Uterus (tissue), 4 donors: ENCODE data around the gene TSPYL2. TPM values are rescaled to one million over a fixed set of nuclear protein-coding genes. Genes with fewer than 3 reads are reported as not detected.

Experiments used
- DNase-seq, 2 donors: peaks; one replicate each; pipeline ENCODE4 v3.0.0-alpha.2; 2019 to 2020
- H3K27ac ChIP-seq, 2 donors: fragments of 200-600 bp; sonication (generic); 1 replicate in 1 of 2; 2 replicates in 1 of 2; pipeline ENCODE4 v1.5.1; 2016 to 2018
- H3K27me3 ChIP-seq, 2 donors: fragments of 200-600 bp; sonication (generic); one replicate each; pipeline ENCODE4 v1.5.1; 2018 to 2019; ENCODE audit warnings: control low read depth in 1 of 2
- H3K36me3 ChIP-seq, 2 donors: fragments of 200-600 bp; sonication (generic); one replicate each; pipeline ENCODE4 v1.5.1; 2019; ENCODE audit warnings: control low read depth in 1 of 2
- H3K4me1 ChIP-seq, 2 donors: fragments of 200-600 bp; sonication (generic); one replicate each; pipeline ENCODE4 v1.5.1; 2018 to 2019; ENCODE audit warnings: control low read depth in 1 of 2
- H3K4me3 ChIP-seq, 2 donors: fragments of 200-600 bp; sonication (generic); 1 replicate in 1 of 2; 2 replicates in 1 of 2; pipeline ENCODE4 v1.5.1; 2018 to 2019; ENCODE audit warnings: mild to moderate bottlenecking in 1 of 2
- H3K9me3 ChIP-seq, 2 donors: fragments of 200-600 bp; sonication (generic); one replicate each; pipeline ENCODE4 v1.5.1; 2019; ENCODE audit warnings: control low read depth in 1 of 2
- CTCF ChIP-seq, 4 experiments: fragments of 200-600 bp in 2 of 4; fragments of 450-650 bp in 2 of 4; sonication (generic) in 2 of 4; IDR thresholded peaks; one replicate each; pipeline ENCODE4 v1.5.1; 2016 to 2019; ENCODE audit warnings: antibody characterized with exemption in 4 of 4, mild to moderate bottlenecking in 2 of 4, moderate library complexity in 1 of 4
- POLR2A ChIP-seq, 2 donors: fragments of 450-650 bp; IDR thresholded peaks; one replicate each; pipeline ENCODE4 v1.6.1; 2016; ENCODE audit warnings: antibody characterized with exemption in 2 of 2, mild to moderate bottlenecking in 1 of 2, moderate library complexity in 1 of 2
- intact Hi-C: fragments of 100-400 bp; cut with DNase I; formaldehyde crosslinking; loops from one replicate; pipeline ENCODE4 v1.15.1; 2023; ENCODE audit warnings: low total_unique reads
- total RNA-seq, 4 donors: library from RNA; depleted of rRNA in 3 of 4; stranded (reverse); fragments of >200 nt in 3 of 4; gene quantifications; one replicate each; pipeline versions ENCODE4 v1.1.0 to v1.2.4, GENCODE V29; 2014 to 2023
- donor health status: DM: yes; HTN: yes; CAD: no.

TSPYL2 gene
- total RNA-seq, 4 donors from 2014 or later, result 19.5 to 152 (median 30.7) TPM

DNA sequence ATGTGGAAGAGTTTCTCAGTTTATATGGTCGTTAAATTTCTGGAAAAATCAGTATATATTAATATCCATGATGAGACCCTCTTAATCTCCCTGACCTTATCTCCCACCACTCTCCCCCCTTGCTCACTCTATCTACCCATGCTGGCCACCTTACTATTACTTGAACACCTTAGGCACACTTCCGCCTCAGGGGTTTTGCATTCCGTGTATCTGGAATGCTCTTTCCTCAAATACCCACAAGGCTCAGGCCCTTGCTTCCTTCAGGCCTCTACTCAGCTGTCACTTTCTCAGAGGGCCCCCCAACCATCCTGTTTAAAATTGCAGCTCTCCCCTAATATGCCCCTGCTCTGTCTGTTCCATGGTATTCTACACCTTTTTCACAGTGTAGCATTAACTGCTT is 13.6 kb downstream of the TSPYL2 start:
- no peak overlapping the region for H3K27ac ChIP-seq
- H3K36me3 ChIP-seq, result no peaks in the 10 kb centered on the region
- no peak for DNase-seq
- no peaks in the 10 kb centered on the region for H3K4me1 ChIP-seq
- no peaks in the 10 kb centered on the region for H3K27me3 ChIP-seq
- intact Hi-C loops, result no loop called here
- no peak for TF ChIP-seq POLR2A (IDR thresholded peaks at IDR 0.05)
- TF ChIP-seq CTCF (IDR thresholded peaks at IDR 0.05), result no peak
- no peak overlapping the region for H3K4me3 ChIP-seq
- no peaks in the 10 kb centered on the region for H3K9me3 ChIP-seq

DNA sequence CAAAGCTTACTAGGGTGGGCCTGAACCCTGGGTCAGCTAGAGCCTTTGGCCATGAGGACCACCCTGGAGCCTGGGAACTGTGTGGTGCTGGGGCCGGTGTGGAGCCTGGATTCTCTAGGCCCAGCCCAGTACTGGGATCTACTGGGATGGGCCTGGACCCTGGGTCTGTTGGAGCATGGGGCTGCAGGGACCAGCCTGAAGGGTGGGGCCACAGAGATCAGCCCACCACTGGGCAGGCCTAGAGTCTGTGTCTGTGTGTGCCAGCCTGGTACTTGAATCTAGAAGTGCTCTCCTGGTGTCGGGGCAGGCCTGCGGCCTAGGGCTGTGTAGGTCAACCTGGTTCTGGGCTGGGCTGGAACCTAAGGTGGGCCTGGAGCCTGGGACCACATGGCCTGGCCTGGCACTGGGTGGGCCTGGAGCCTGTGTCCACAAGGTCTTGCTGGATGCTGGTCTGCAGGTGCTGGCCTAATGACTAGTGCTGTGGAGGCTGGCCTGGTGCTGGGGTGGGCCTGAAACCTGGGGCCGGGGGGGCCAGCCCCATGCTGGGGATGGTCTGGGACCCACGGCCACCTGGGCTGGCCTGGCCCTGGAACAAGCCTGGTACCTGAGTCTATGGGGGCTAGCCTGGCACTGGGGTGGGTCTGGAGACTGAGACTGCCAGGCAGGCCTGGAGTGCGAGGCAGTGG is 32.8 kb downstream of the TSPYL2 start:
- H3K27ac ChIP-seq, result peak overlapping the region; percentile 12 to 59
- no peaks in the 10 kb centered on the region for H3K4me1 ChIP-seq
- H3K27me3 ChIP-seq, result no peaks in the 10 kb centered on the region
- H3K4me3 ChIP-seq, result no peak overlapping the region
- TF ChIP-seq CTCF (IDR thresholded peaks at IDR 0.05) (no peak), POLR2A (IDR thresholded peaks at IDR 0.05) (no peak)
- intact Hi-C loops, result no loop called here
- no peak for DNase-seq
- H3K36me3 ChIP-seq, result no peaks in the 10 kb centered on the region
- no peaks in the 10 kb centered on the region for H3K9me3 ChIP-seq

GRCh38 chrX:53115550-53115874 is 33.3 kb downstream of the TSPYL2 start:
- Histone ChIP-seq H3K27me3 (no peaks in the 10 kb centered on the region), H3K4me3 (no peak overlapping the region), H3K4me1 (no peaks in the 10 kb centered on the region), H3K27ac (peak overlapping the region; percentile 43 to 59), H3K9me3 (no peaks in the 10 kb centered on the region), H3K36me3 (no peaks in the 10 kb centered on the region)
- intact Hi-C loops, result no loop called here
- no peak for TF ChIP-seq CTCF (IDR thresholded peaks at IDR 0.05)
- TF ChIP-seq POLR2A (IDR thresholded peaks at IDR 0.05), result no peak
- no peak for DNase-seq

DNA sequence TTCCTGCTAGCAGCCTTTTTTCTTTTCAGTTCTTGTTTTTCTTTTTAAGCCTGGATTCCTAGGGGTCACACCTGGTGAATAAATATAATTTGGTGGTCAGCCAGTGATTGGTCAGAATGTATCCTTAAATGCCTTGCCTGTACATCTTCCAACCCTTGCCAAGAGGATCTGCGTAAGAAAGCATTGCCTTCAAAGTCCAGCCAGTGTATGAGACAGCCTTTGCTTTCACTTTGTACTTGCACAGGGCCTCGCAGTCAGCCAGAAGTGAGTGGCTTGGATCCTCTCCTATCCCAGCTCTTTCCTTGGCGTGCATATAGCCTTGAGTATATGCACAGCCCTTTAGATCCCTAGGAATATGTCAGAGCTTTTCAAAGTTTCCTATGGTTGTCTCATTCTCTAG is 33.9 kb downstream of the TSPYL2 start:
- peak overlapping the region; percentile 43 to 59 for H3K27ac ChIP-seq

GRCh38 chrX:53122013-53122412 is 39.8 kb downstream of the TSPYL2 start:
- no peak for DNase-seq
- no peaks in the 10 kb centered on the region for H3K4me1 ChIP-seq
- TF ChIP-seq POLR2A (IDR thresholded peaks at IDR 0.05) (no peak), CTCF (IDR thresholded peaks at IDR 0.05) (no peak)
- no peaks in the 10 kb centered on the region for H3K9me3 ChIP-seq
- intact Hi-C loops, result no loop called here
- H3K27me3 ChIP-seq, result no peaks in the 10 kb centered on the region
- H3K4me3 ChIP-seq, result no peak overlapping the region
- H3K27ac ChIP-seq, result no peak overlapping the region
- H3K36me3 ChIP-seq, result no peaks in the 10 kb centered on the region

More for the DNA sequence above, 33.9 kb downstream of the TSPYL2 start:
- intact Hi-C loops, result no loop called here
- H3K4me3 ChIP-seq, result peak overlapping the region in 1 of 2 donors; percentile 1
- DNase-seq, result no peak
- H3K36me3 ChIP-seq, result no peaks in the 10 kb centered on the region
- no peaks in the 10 kb centered on the region for H3K27me3 ChIP-seq
- no peaks in the 10 kb centered on the region for H3K9me3 ChIP-seq
- TF ChIP-seq POLR2A (IDR thresholded peaks at IDR 0.05), result no peak
- TF ChIP-seq CTCF (IDR thresholded peaks at IDR 0.05), result no peak
- H3K4me1 ChIP-seq, result no peaks in the 10 kb centered on the region
